GM21825 (cell line): ENCODE data around the gene FARP1.

ENCODE experiments used
- ATAC-seq: cut with Tn5 transposase; IDR thresholded peaks from one replicate; pipeline ENCODE4 v1.9.1; 2021; ENCODE audit warnings: mild to moderate bottlenecking, moderate library complexity; ENCODE audit not compliant: unreplicated experiment

Gene FARP1

DNA sequence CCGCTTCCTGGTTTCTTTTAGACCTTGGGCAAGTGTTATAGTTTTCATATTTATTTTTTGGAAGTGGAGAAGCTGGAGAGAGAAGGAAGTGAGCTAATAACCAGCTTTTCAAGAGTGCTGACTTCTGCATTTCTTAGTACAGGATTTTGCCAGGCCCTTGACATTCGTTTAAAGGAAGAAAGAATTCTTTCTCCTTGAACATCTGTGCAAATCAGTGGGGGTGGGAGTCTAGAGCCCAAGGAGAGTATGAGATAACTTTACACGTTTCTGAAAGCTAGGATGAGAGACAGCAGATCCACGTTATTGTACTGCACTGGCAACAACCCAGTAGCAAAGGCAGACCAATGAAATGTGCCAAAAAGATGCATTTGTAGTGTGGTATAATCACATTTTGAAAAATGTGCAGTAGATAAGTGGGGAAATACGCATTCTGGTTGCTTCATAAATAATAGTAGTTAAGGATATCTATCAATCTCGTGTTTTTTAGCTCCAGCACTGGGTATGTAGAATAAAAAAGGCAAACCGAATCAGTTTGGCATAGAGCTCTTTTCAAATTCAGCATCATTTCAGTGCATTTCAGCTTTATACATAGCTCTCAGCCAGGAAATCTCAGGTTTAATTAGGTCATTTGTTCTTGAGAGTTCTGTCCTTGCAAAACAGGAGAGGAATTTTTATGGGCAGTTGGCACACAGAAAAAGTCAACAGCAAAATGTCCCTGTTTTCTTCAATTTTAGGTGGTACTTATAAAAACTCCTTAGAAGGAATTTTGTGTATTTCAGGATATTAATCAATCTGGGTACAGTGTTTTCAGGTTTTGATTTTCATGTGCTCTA is 29.9 kb downstream of the FARP1 start:
- ATAC-seq: no peak

DNA sequence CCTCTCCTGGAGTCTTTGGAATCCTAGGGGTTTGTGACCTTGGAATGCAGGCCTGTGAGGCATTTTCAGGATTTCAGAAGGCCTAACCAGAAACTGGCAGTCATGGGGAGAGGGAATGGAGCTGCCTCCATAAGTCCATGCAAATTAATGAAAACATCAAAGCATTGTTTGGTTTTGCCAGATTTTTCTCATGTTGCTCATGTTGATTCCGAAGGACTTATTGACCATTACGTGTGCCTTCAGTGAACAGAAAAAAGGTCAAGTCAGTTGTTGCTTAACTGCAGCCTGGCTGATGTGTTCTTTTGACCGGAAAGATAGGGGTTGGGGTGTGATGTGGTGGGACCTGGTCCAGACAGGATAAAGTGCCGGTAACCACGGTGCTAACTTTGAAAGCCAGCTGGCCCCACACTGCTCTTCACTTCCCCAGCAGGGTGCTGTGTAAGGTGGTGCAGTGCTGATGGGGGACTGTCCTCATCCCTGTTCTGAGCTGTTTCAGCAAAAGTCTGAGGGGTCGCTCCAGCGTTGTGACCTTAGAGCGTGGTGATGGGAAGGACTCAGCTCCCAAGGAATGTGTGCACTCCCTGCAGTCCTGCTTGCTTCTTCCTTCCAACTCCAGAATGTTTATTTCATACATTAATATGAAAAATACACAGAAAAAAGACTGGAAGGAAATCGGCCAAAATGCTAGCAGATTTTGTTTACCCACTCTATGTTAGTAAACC is 30.7 kb downstream of the FARP1 start:
- ATAC-seq: no peak

DNA sequence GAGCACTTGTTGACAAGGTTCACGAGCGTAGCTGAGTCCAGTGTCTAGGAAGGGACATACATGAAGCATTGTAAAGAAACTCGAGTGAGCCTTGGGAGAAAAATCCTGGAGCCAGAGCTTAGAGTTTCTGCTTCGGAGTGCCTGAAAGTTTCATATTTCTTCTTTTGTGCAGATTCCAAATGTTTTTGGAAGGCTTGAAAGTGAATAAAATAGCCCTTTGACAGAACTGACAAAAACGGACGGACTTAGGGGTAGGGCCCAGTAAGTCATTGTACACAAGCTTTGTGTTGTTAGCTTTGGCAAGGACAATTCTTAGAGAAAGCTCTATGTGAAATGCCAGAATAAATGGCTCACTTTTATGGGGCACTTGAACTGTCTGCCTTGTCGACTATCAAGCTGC is 31.4 kb downstream of the FARP1 start:
- ATAC-seq: no peak

DNA sequence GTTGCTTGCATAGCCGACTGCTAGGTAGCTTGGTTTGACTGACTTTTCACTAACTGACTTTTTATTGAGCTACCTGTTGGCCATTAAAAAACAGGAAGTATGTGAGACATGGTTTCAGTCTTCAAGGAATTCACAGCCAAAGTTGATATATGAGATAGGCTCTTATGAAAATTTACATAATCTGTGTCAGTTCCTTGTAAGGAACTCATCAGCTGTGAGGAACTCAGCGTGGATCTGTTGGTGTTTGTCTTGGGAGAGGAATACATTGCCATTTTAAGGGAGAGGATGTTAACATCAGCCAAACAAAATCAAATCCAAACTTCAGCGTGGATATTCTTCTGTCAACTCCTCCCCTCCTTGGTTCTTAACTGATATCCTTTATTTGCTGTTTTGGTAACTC is 32.1 kb downstream of the FARP1 start:
- no peak for ATAC-seq

DNA sequence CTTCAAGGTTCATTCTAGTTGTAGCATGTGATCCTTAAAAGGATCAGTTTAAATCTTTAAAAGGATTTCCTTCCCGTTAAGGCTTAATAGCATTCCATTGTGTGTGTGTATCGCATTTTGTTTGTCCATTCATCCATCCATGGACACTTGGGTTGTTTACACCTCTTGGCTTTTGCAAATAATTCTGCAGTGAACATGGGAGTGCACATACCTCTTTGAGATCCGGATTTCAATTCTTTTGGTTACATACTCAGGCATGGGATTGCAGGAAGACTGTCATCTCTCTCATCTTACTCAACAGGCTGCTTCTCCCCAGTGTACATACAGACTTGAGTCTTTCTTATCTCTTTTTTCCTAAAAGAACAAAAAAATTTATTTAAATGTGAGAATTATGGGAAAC is 32.9 kb downstream of the FARP1 start:
- ATAC-seq: no peak

DNA sequence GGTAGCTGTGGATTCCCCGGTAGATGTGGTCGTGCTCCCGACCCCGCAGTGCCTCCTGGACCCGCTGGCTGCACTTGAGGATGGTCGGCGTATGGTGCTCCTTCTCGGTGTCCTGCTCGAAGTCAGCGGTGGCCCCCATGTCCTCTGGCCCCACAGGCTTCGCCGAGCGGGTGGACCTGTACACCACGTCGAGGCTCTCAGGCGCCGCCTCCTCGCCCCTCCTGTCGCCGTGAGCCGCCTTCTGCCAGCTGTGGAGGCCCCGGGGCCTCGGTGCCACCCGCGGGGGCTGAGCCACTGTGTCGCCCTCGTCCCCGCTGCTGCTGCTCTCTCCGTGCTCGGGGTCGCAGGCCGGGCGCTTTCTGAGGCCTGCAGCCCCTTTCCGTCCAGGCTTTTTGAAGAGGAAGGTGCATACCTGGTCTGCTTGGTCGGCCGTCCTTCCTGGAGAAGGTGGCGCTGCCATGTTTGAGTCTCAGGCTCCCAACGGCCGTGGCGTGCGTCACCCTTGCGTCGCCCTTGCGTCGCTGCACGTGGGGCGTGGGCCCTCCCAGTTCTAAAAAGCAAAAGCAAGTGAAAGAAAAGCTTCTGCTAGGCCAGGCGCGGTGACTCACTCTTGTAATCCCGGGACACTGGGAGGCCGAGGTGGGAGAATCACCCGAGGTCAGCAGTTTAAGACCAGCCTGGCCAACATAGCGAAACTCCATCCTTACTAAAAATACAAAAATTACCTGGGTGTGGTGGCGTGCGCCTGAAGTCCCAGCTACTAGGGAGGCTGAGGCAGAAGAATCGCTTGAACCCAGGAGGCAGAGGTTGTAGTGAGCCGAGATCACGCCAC is 34.1 kb downstream of the FARP1 start, which contains the start of gene RNF113B:
TSS of gene RNF113B (minus strand) at position 493 of the 832 bp plus-strand sequence. CDS start at position 460, 33 bp downstream.
- no peak for ATAC-seq

DNA sequence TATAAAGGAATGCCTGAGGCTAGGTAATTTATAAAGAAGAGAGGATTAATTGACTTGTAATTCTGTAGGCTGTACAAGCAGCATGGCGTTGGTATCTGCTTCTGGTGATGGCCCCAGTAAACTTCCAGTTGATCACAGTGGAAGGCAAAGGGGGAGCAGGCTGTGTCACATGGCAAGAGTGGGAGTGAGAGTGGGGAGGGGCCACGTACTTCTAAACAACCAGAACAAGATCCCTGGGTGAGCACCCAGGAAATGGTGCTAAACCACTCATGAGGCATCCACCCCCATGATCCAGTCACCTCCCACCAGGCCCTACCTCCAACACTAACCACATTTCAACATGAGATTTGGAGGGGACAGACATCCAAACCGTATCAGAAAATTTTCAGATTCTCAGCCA is 37.2 kb downstream of the FARP1 start:
- ATAC-seq: no peak

DNA sequence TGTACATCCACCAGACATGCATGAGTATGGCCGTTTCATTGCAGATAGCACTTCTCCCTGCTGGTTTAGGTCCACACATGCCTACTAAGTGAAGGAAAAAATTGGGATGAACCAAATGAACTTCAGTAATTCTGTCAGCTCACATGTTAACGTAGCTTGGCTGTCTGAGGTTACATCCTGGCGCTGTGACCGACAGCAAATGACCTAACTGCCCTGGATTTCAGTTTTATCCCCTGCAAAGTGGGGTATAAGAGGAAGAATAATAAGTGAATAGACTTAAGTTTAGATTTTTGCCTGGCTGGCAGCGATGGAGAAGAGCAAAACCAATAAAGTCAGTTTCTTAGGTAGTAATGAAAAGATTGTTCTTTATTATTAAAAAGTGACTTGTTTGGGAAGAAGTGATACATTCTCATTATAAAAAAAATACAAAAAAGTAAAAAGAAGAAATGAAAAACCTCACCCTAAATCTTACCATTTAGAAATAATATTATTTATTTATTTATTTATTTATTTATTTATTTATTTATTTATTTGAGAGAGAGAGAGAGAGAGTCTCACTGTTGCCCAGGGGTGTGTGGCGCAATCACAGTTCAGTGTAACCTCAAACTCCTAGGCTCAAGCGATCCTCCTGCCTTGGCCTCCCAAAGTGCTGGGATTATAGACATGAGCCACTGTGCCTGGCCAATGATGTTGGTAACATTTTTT is 38.4 kb downstream of the FARP1 start:
- ATAC-seq: no peak

DNA sequence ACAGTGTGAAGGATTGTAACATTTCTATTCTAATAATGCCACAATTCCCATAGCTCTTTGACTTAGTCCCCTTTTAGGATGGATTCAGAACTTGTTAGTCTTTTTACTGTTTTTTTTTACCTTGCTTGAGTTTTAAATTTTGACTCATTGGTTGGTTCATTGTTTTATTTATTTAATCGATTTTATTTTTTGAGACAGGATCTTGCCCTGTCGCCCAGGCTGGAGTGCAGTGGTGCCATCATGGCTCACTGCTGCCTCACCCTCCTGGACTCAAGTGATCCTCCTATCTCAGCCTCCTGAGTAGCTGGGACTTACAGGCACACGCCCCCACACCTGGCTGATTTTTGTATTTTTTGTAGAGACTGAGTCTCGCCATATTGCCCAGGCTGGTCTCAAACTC is 39.3 kb downstream of the FARP1 start:
- ATAC-seq: no peak

DNA sequence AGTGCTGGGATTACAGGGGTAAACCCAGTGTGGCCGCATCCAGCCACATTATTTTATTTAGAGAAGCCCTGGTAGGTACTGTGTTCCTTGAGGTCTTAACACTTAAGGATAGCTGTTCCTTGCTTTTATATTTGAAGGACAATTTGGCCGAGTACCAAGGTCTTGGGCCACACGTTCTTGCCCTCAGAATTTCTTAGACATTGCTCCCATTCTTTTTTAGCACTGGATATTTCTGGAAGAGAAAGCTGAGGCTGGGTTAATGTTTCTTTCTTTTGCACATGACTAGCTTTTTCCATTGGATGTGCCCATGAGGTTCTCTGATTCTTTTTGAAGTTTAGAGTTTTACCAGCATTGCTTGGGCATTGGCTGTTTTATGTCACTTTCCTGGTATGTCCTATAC is 39.7 kb downstream of the FARP1 start:
- no peak for ATAC-seq

DNA sequence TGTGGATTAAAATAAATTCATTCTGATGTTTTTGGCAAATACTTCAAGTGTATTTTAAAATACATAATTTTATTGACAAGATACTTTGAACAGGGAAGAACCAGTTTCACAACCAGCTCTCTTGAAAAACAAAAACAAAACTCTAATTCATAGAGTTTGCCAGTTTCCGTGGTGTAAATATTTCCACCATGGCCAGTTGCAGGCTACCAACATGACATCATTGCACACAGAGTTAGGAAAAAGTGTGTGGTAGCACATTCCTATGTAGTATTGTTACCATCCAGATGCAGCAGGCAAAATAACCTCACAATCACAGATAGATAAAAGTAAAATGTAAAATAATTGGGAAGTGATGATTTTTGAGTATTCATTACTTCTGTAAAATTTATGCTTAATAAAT is 41.9 kb downstream of the FARP1 start:
- no peak for ATAC-seq

DNA sequence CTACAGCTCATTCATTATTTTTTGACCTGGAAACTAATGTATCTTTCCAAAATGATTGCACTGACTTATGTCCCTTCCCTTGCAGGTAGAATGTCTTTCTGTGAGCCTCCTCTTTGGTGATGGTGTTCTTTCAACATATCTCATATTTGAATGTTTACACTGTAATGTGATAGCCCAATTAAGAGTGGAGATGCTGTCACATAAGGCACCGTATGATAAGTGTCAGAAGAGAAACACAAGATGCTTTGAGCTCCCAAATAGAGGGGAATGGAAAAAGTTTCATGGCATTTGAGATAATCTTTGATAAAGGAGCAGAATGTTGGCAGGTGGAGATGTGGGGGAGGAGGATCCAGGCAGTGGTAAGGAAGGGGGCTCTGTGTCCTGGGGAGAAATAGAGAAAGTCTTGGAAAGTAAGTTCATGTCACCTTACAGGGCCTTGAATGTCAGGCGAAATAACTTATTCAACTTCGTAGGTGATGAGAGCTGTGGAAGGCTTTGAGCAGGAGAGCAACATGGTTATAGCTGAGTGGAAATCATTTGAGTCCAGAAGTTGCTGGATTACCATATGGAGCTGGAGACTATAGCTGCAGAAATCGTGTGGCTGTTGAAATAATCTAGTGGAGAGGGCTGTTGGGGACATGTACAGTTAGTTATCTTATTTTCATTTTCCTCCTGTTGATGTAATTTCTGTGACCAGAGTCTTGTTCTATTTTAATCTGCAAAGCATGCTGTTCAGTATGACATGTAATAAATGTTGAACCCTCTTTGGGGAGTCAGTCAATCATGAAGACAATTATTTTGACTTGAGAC is 44.5 kb downstream of the FARP1 start:
- no peak for ATAC-seq

DNA sequence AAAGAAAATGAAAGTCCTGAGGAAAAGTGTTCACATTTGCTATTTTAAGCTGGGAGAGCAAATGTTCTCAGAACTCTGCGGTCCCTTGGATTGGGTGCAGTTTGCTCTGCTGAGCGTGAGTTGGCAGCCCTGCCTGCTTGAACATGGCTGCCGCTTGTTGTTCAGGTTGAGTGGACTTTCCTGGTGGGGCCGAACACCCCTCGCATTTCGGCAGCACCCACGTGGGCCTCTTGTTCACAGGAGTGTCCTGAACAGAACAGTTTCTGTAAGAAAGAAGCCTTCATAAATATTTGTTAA is 45.0 kb downstream of the FARP1 start:
- no peak for ATAC-seq

DNA sequence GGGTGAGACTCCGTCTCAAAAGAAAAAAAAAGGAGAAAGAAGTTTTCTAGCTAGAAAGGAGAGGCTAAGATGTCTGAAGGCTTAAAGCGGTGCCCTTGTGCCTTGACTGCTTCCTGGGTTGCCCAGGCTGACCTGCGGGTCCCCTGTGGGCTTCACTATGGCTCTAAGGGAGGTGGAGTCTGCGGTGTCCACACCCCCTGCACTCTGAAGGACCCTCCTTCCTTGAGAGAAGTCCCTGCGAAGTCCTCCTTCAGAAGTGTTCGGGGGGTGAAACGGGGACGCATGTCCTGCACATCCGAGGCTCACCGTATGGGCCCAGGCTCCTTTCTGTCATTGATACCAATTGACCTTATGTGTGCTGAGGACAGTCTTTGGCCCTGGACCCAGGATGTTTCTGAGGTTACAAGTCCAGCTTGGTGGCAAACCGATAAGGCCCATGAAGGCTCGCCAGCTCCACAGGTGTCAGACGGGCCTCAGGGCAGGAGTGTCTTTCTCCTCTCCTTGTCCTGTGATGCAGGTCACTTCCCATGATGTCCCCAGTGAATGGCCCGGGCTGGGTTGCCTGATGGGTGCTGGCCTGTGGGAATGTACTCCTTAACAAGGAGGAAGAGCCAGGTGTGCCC is 45.8 kb downstream of the FARP1 start:
- ATAC-seq: no peak

DNA sequence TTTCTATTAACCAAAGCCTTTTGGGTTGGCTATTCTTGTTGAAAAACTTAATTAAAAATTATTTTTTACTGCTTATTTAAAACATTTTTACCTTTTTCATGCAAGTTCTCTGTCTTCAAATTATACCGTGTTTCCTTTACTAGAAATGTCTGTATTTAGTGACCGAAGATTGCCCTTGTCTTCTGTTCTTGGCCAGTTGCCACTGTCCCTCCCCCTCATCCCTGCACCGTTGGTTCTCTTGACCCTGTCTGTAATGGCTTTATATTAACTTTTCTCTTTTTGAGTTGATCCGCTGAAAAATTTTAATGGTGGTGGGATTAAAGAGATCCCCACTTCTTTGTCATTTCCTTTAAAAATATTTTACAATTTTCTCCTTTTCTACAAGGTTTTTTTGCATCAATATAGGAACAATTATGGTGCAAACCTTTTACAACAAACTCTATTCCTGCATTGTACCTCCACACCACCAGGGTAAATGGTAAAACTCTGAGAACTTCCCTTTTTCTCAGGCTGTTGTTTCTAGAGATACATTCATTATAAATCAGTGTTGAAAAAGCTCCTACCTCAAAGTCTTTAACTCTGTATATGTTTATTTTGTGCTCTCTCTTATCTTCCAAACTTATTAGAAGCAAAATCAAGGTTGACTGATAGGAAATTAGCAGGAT is 47.1 kb downstream of the FARP1 start:
- no peak for ATAC-seq

DNA sequence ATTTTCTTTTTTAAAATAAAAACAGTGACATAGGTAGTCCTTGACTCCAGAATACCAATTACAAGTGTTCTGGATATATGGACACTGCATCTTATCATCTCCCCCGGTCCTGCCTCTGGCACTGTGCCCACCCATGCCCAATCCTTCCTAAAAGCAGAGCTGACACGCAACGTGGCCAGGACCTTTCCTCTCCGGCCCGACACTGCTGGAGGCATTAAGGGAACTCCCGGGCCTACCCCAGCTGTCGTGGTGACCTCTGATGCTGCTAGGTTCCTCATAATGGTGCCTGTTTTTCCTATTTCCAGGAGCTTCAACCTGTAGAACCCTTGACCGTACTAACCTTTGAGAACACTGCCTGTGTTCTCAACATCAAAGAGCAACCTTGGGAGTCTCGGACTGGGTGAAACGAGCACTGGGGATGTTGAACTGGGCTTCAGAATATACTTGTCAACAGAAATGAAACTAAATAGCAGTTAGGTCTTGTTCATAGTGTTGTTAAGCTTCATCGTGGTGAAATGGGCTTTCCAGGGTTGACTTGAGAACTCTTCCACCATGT is 48.1 kb downstream of the FARP1 start:
- ATAC-seq: no peak

DNA sequence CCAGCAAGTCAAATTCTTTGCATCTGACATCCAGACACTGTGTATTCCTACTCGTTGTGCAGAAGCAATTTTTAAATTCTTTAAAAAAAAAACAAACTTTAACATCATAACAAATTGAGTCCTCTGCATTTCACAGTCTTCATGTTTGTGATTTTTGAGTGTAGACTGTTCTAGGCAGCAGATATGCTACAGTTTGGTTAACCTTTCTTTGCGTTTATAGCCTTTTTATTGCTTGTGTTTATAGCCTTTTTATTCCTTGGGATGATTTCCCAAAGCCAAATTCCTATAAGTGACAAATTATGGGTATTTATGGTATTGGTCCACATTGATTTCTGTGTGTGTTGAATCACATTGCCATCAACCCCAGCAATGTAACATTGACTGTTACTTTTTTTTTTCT is 49.1 kb downstream of the FARP1 start:
- ATAC-seq: no peak

DNA sequence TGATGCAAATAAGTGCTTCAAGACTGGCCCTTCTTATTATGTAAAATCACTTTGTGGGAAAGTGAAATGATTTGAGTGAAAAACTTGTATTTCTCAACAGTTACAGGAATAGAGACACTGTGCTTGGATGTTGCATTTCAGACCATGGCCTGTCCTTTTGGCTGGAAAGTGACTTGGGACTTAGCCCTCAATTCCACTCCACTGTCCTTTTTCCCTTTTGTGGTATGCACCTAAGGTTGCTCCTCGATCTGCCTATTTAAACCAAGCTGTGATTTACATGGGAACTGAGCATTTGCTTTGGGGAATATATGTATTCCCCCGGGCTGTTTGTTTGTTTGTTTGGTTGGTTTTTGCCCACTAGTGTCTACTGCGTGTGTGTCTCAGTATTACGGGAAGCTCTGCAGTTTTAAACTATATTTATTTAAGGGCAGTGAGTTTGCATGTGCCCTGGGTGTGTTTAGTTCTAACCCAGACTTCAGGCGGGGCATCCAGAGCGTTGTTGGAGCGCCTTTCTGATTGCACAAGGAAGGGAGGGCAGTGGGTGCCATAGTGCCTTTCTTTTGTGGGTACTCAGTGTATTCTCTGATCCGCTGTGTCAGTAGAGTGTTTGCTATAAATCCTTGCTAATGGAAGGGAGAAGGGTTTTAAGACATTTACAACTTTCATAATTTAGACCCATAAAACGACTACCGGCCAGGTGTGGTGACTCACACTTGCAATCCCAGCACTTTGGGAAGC is 52.3 kb downstream of the FARP1 start:
- no peak for ATAC-seq
